HEK293 (cell line): ENCODE results near the gene ATP2A3.

Source experiments
- AEBP2 ChIP-seq: fragments of 450-650 bp; formaldehyde crosslinking; IDR thresholded peaks from 2 replicates; pipeline ENCODE4 v1.5.1; 2016; ENCODE audit warnings: missing biosample characterization, missing genetic modification characterization, borderline replicate concordance
- FEZF1 ChIP-seq: fragments of 450-650 bp; formaldehyde crosslinking; IDR thresholded peaks from 2 replicates; pipeline ENCODE4 v1.5.1; 2016; ENCODE audit warnings: missing biosample characterization, missing genetic modification characterization
- GLIS1 ChIP-seq: fragments of 450-650 bp; formaldehyde crosslinking; IDR thresholded peaks from 2 replicates; pipeline ENCODE4 v1.5.1; 2016; ENCODE audit warnings: missing biosample characterization, missing genetic modification characterization
- KLF1 ChIP-seq: fragments of 450-650 bp; formaldehyde crosslinking; IDR thresholded peaks from 2 replicates; pipeline ENCODE4 v1.5.1; 2016; ENCODE audit warnings: missing biosample characterization, missing genetic modification characterization
- KLF17 ChIP-seq: fragments of 450-650 bp; formaldehyde crosslinking; IDR thresholded peaks from 2 replicates; pipeline ENCODE4 v1.5.1; 2016; ENCODE audit warnings: missing biosample characterization, missing genetic modification characterization
- RBAK ChIP-seq: fragments of 450-650 bp; formaldehyde crosslinking; IDR thresholded peaks from 2 replicates; pipeline ENCODE4 v1.5.1; 2016; ENCODE audit warnings: missing biosample characterization, missing genetic modification characterization
- REST ChIP-seq: fragments of 450-650 bp; formaldehyde crosslinking; IDR thresholded peaks from 2 replicates; pipeline ENCODE4 v1.5.1; 2016; ENCODE audit warnings: missing biosample characterization, missing genetic modification characterization
- TCF7L2 ChIP-seq: IDR thresholded peaks from 2 replicates; pipeline ENCODE4 v1.6.1; 2011; ENCODE audit warnings: low read depth, mild to moderate bottlenecking, inconsistent platforms, low read length, moderate library complexity, borderline replicate concordance
- TSHZ1 ChIP-seq: fragments of 450-650 bp; formaldehyde crosslinking; IDR thresholded peaks from 2 replicates; pipeline ENCODE4 v1.5.1; 2016; ENCODE audit warnings: missing biosample characterization, missing genetic modification characterization, borderline replicate concordance
- ZFP41 ChIP-seq: fragments of 450-650 bp; formaldehyde crosslinking; IDR thresholded peaks from 2 replicates; pipeline ENCODE4 v1.5.1; 2016; ENCODE audit warnings: missing biosample characterization, missing genetic modification characterization, borderline replicate concordance
- ZNF114 ChIP-seq: fragments of 450-650 bp; formaldehyde crosslinking; IDR thresholded peaks from 2 replicates; pipeline ENCODE4 v1.5.0; 2017; ENCODE audit warnings: missing biosample characterization, missing genetic modification characterization
- ZNF133 ChIP-seq: fragments of 450-650 bp; formaldehyde crosslinking; IDR thresholded peaks from 2 replicates; pipeline ENCODE4 v1.5.1; 2016; ENCODE audit warnings: missing biosample characterization, missing genetic modification characterization
- ZNF140 ChIP-seq: fragments of 450-650 bp; formaldehyde crosslinking; IDR thresholded peaks from 2 replicates; pipeline ENCODE4 v1.5.1; 2016; ENCODE audit warnings: missing biosample characterization, missing genetic modification characterization
- ZNF157 ChIP-seq: fragments of 450-650 bp; formaldehyde crosslinking; IDR thresholded peaks from 2 replicates; pipeline ENCODE4 v1.5.1; 2016; ENCODE audit warnings: missing biosample characterization, missing genetic modification characterization
- ZNF223 ChIP-seq: fragments of 450-650 bp; formaldehyde crosslinking; IDR thresholded peaks from 2 replicates; pipeline ENCODE4 v1.5.1; 2016; ENCODE audit warnings: missing biosample characterization, missing genetic modification characterization
- ZNF335 ChIP-seq: fragments of 450-650 bp; formaldehyde crosslinking; conservative IDR thresholded peaks from 2 replicates; pipeline ENCODE4 v1.5.1; 2016; ENCODE audit warnings: missing biosample characterization, missing genetic modification characterization
- ZNF473 ChIP-seq: fragments of 450-650 bp; formaldehyde crosslinking; IDR thresholded peaks from 2 replicates; pipeline ENCODE4 v1.5.1; 2017; ENCODE audit warnings: missing biosample characterization, missing genetic modification characterization
- ZNF514 ChIP-seq: fragments of 450-650 bp; formaldehyde crosslinking; IDR thresholded peaks from 2 replicates; pipeline ENCODE4 v1.5.1; 2016; ENCODE audit warnings: missing biosample characterization, missing genetic modification characterization
- ZNF518A ChIP-seq: fragments of 450-650 bp; formaldehyde crosslinking; conservative IDR thresholded peaks from 2 replicates; pipeline ENCODE4 v1.5.1; 2016; ENCODE audit warnings: low read depth, missing biosample characterization, missing genetic modification characterization
- ZNF544 ChIP-seq: fragments of 450-650 bp; formaldehyde crosslinking; IDR thresholded peaks from 2 replicates; pipeline ENCODE4 v1.5.0; 2017; ENCODE audit warnings: missing biosample characterization, missing genetic modification characterization
- ZNF621 ChIP-seq: fragments of 450-650 bp; formaldehyde crosslinking; IDR thresholded peaks from 2 replicates; pipeline ENCODE4 v1.5.1; 2017; ENCODE audit warnings: missing biosample characterization, missing genetic modification characterization
- ZNF660 ChIP-seq: fragments of 450-650 bp; IDR thresholded peaks from 2 replicates; pipeline ENCODE4 v1.5.1; 2018; ENCODE audit warnings: missing biosample characterization, mild to moderate bottlenecking, missing genetic modification characterization
- ZSCAN16 ChIP-seq: fragments of 450-650 bp; formaldehyde crosslinking; IDR thresholded peaks from 2 replicates; pipeline ENCODE4 v1.5.1; 2016; ENCODE audit warnings: missing biosample characterization, missing genetic modification characterization
- ZSCAN4 ChIP-seq: fragments of 450-650 bp; formaldehyde crosslinking; IDR thresholded peaks from 2 replicates; pipeline ENCODE4 v1.5.1; 2017; ENCODE audit warnings: missing biosample characterization, missing genetic modification characterization

The ATP2A3 gene

GRCh38 chr17:3965118-3965800 is 1.0 kb upstream of the ATP2A3 start (continued):
- TF ChIP-seq ZNF544 (tag by site-specific recombination) (no peak), ZNF114 (tag by site-specific recombination) (no peak), ZNF473 (tag by site-specific recombination) (no peak), ZNF335 (peak; percentile 33; the same call in 1 of the 2 replicates), ZNF514 (tag by site-specific recombination) (no peak), ZSCAN16 (no peak), ZNF133 (tag by site-specific recombination) (no peak), RBAK (tag by site-specific recombination) (no peak), ZNF157 (tag by site-specific recombination) (no peak), ZNF223 (tag by site-specific recombination) (no peak), ZNF621 (tag by site-specific recombination) (no peak), TCF7L2 (no peak), GLIS1 (tag by site-specific recombination) (peak; percentile 46; the same call in 1 of the 2 replicates), ZNF140 (tag by site-specific recombination) (no peak), ZFP41 (tag by site-specific recombination) (no peak), TSHZ1 (tag by site-specific recombination) (no peak), ZNF660 (tag by site-specific recombination) (no peak), REST (no peak), ZSCAN4 (tag by site-specific recombination) (no peak), KLF17 (tag by site-specific recombination) (0 out of 2 replicates have a peak, but pooled peaks have one; percentile 39), FEZF1 (peak; percentile 8; the same call in 1 of the 2 replicates), AEBP2 (tag by site-specific recombination) (no peak), ZNF518A (no peak), KLF1 (tag by site-specific recombination) (peak; percentile 37)
